Tibial nerve (tissue), 3 donors: ENCODE measurements around the gene ITGA2.

Source experiments
- POLR2A ChIP-seq, 2 donors: fragments of 450-650 bp; IDR thresholded peaks; one replicate each; pipeline ENCODE4 v1.6.1; 2017; ENCODE audit warnings: antibody characterized with exemption in 2 of 2, mild to moderate bottlenecking in 2 of 2, moderate library complexity in 2 of 2
- TF ChIP-seq, protein P1 (sequence below), 5 experiments: fragments of 200-600 bp in 3 of 5; fragments of 450-650 bp in 2 of 5; sonication (generic) in 3 of 5; IDR thresholded peaks; one replicate each; pipeline ENCODE4 v1.5.1; 2016 to 2019; ENCODE audit warnings: antibody characterized with exemption in 5 of 5, mild to moderate bottlenecking in 3 of 5, moderate library complexity in 2 of 5

DNA sequence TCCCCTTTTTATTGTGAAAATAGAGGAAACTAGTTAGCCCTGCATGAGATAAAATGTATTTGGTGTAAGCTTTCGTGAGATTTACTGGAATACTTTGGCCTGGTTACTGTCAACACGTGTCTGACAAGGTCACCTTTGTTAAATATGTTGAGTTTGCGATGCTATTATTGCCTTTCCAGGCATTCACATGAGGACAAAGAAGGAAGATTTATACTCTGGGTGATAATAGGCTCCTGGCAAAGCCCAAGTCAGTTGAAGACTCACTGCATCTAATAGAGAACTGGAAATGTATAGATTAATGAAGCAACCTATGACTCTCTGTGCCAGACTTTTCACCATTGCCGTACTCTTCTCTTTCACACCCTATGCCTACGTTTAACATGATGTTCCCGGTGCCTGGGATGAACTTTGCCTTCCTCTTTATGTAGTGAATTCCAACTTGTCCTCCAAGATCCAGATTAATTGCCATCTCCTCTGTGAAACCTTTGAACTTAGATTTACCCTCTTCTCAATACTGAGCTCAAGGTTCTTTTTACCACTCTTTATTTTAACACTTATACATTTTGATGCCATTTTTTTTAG lies 33.9 kb downstream of the ITGA2 start:
- no peak for TF ChIP-seq POLR2A (IDR thresholded peaks at IDR 0.05)
- TF ChIP-seq, protein P1, sequence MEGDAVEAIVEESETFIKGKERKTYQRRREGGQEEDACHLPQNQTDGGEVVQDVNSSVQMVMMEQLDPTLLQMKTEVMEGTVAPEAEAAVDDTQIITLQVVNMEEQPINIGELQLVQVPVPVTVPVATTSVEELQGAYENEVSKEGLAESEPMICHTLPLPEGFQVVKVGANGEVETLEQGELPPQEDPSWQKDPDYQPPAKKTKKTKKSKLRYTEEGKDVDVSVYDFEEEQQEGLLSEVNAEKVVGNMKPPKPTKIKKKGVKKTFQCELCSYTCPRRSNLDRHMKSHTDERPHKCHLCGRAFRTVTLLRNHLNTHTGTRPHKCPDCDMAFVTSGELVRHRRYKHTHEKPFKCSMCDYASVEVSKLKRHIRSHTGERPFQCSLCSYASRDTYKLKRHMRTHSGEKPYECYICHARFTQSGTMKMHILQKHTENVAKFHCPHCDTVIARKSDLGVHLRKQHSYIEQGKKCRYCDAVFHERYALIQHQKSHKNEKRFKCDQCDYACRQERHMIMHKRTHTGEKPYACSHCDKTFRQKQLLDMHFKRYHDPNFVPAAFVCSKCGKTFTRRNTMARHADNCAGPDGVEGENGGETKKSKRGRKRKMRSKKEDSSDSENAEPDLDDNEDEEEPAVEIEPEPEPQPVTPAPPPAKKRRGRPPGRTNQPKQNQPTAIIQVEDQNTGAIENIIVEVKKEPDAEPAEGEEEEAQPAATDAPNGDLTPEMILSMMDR (IDR thresholded peaks at IDR 0.05): no peak
